ENCODE results near the gene KPNA6.

GRCh38 chr1:32111789-32112188 is 3.9 kb downstream of the KPNA6 start:
- TF ChIP-seq CTCF (IDR thresholded peaks at IDR 0.05) (no peak), POLR2A (IDR thresholded peaks at IDR 0.05) (no peak)

All from uterus (tissue), 2 donors.